ENCODE results near the gene SYN1.

SYN1 gene

DNA sequence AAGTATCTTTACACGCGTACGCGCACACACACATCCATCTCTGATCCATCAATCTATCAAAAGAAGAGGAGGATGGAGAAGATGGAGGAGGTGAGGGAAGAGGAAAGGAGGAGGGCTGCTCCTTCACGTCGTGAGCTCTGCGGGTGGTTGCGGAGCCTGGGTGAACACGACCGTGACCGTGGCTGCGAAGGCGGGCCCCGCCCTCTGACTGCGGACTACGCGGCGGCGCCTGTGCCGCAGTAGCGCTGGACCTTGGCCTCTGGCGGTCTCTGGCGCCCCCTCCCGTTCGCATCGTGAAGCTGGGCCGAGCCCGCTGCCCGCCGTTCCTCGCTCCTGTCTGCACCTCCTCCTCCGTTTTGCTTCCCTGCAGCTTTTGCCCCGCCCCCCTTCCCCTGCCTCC lies 96.4 kb downstream of the SYN1 start:
- DNase-seq (ENCODE audit: low spot score) = peak; percentile 41
